ENCODE results near the gene MLH1. TPM values are rescaled to one million over a fixed set of nuclear protein-coding genes. Genes with fewer than 3 reads are reported as not detected.

Gene MLH1
- total and polyA plus RNA-seq, 7 donors = 9.0 to 60.3 (median 27.2) TPM

GRCh38 chr3:37056826-37057225, 63.5 kb downstream of the MLH1 start:
- Histone ChIP-seq H3K4me3 (no peak overlapping the region), H3K36me3 (peaks cover 6 to 62% (median 22%) of the 10 kb centered on the region in 4 donors), H3K27ac (no peak overlapping the region), H3K9me3 (no peaks in the 10 kb centered on the region), H3K27me3 (no peaks in the 10 kb centered on the region), H3K4me1 (peaks cover 0 to 30% (median 16%) of the 10 kb centered on the region in 4 donors)
- DNase-seq = no peak
- intact Hi-C loops (cut with DNase I) = no loop called here
- TF ChIP-seq POLR2A (IDR thresholded peaks at IDR 0.05) (no peak), EP300 (IDR thresholded peaks at IDR 0.05) (no peak), POLR2AphosphoS5 (IDR thresholded peaks at IDR 0.05) (no peak)
- TF ChIP-seq, protein P1, sequence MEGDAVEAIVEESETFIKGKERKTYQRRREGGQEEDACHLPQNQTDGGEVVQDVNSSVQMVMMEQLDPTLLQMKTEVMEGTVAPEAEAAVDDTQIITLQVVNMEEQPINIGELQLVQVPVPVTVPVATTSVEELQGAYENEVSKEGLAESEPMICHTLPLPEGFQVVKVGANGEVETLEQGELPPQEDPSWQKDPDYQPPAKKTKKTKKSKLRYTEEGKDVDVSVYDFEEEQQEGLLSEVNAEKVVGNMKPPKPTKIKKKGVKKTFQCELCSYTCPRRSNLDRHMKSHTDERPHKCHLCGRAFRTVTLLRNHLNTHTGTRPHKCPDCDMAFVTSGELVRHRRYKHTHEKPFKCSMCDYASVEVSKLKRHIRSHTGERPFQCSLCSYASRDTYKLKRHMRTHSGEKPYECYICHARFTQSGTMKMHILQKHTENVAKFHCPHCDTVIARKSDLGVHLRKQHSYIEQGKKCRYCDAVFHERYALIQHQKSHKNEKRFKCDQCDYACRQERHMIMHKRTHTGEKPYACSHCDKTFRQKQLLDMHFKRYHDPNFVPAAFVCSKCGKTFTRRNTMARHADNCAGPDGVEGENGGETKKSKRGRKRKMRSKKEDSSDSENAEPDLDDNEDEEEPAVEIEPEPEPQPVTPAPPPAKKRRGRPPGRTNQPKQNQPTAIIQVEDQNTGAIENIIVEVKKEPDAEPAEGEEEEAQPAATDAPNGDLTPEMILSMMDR (IDR thresholded peaks at IDR 0.05) = no peak

DNA sequence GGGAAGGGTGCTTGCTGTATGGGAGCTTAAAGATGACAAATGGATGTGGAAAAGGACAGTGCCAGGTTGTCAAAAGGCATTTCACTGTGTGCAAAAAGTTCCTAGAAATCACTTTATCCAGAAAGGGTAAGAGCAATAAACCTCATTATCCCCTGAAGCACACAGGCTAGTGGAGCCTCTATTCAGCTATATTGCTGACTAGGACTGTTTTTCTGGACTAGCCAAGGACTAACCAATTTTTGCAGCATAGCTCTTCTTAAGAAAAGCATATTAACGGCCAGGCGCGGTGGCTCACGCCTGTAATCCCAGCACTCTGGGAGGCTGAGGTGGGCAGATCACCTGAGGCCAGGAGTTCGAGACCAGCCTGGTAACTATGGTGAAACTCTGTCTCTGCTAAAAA, 64.8 kb downstream of the MLH1 start:
- no peak for DNase-seq
- Histone ChIP-seq H3K27ac (no peak overlapping the region), H3K36me3 (peaks cover 6 to 63% (median 24%) of the 10 kb centered on the region in 4 donors), H3K27me3 (no peaks in the 10 kb centered on the region), H3K9me3 (no peaks in the 10 kb centered on the region), H3K4me1 (peaks cover 0 to 25% (median 16%) of the 10 kb centered on the region in 4 donors), H3K4me3 (no peak overlapping the region)
- intact Hi-C loops (cut with DNase I) = no loop called here
- TF ChIP-seq POLR2AphosphoS5 (IDR thresholded peaks at IDR 0.05) (no peak), EP300 (IDR thresholded peaks at IDR 0.05) (no peak), POLR2A (IDR thresholded peaks at IDR 0.05) (no peak)
- TF ChIP-seq, protein P1 (IDR thresholded peaks at IDR 0.05) = no peak
- 96% methylated on average over 5 of the region's 5 CpGs for WGBS, 2 donors

DNA sequence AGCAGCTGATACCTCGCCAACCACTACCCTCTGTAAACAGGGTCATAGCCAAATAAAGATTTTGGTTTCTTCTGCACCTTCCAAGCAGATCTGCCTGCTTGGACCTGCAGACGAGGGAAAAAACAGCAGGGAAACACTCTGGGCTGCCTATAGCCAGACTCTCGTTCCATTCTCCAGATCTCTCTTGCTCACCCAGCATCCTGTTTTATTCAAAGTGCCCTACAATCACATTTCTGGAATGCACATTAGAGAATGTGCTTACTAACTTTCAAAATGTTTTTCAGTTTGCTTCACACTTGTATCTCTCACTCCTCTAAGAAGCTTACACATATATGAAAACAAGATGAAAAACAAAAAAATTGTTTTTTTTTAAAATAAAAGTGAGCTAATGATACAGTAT, 71.4 kb downstream of the MLH1 start:
- Histone ChIP-seq H3K36me3 (peaks cover 0 to 65% (median 5%) of the 10 kb centered on the region in 4 donors), H3K9me3 (no peaks in the 10 kb centered on the region), H3K4me1 (no peaks in the 10 kb centered on the region), H3K27me3 (no peaks in the 10 kb centered on the region), H3K4me3 (no peak overlapping the region), H3K27ac (no peak overlapping the region)
- no peak for DNase-seq
- 95 to 97% methylated on average over 3 of the region's 3 CpGs for WGBS, 2 donors
- no peak for TF ChIP-seq EP300 (IDR thresholded peaks at IDR 0.05)
- no peak for TF ChIP-seq POLR2AphosphoS5 (IDR thresholded peaks at IDR 0.05)
- no peak for TF ChIP-seq POLR2A (IDR thresholded peaks at IDR 0.05)
- TF ChIP-seq, protein P1 (IDR thresholded peaks at IDR 0.05) = no peak
- intact Hi-C loops (cut with DNase I) = no loop called here

GRCh38 chr3:37067577-37067976, 74.3 kb downstream of the MLH1 start:
- Histone ChIP-seq H3K9me3 (no peaks in the 10 kb centered on the region), H3K27me3 (no peaks in the 10 kb centered on the region), H3K36me3 (peaks cover 0 to 49% (median 4%) of the 10 kb centered on the region in 4 donors), H3K27ac (no peak overlapping the region), H3K4me3 (no peak overlapping the region), H3K4me1 (peaks cover 0 to 3% (median 2%) of the 10 kb centered on the region in 4 donors)
- intact Hi-C loops (cut with DNase I) = no loop called here
- TF ChIP-seq EP300 (IDR thresholded peaks at IDR 0.05) = no peak
- no peak for TF ChIP-seq POLR2AphosphoS5 (IDR thresholded peaks at IDR 0.05)
- TF ChIP-seq, protein P1 (IDR thresholded peaks at IDR 0.05) = no peak
- TF ChIP-seq POLR2A (IDR thresholded peaks at IDR 0.05) = no peak
- WGBS, 2 donors = 91 to 95% methylated on average over 3 of the region's 3 CpGs
- DNase-seq = no peak

GRCh38 chr3:37068031-37068430, 74.7 kb downstream of the MLH1 start:
- intact Hi-C loops (cut with DNase I) = no loop called here
- Histone ChIP-seq H3K36me3 (peaks cover 0 to 44% (median 1%) of the 10 kb centered on the region in 4 donors), H3K9me3 (no peaks in the 10 kb centered on the region), H3K27me3 (no peaks in the 10 kb centered on the region), H3K4me1 (peaks cover 0 to 7% (median 7%) of the 10 kb centered on the region in 4 donors), H3K4me3 (no peak overlapping the region), H3K27ac (no peak overlapping the region)
- WGBS, 2 donors = 90 to 93% methylated on average over 1 of the region's 1 CpG
- no peak for DNase-seq
- no peak for TF ChIP-seq POLR2AphosphoS5 (IDR thresholded peaks at IDR 0.05)
- TF ChIP-seq, protein P1 (IDR thresholded peaks at IDR 0.05) = no peak
- no peak for TF ChIP-seq POLR2A (IDR thresholded peaks at IDR 0.05)
- no peak for TF ChIP-seq EP300 (IDR thresholded peaks at IDR 0.05)

All from sigmoid colon (tissue), 7 donors.